ENCODE measurements around the gene APRT. TPM values are rescaled to one million over a fixed set of nuclear protein-coding genes. Genes with fewer than 3 reads are reported as not detected.
A peak's percentile ranks its signal among the peaks of the same experiment; 100 is the strongest.
"Not testable (repeated sequence)": the region's sequence is repeated elsewhere in the genome, so short reads cannot be mapped to it uniquely, and the experiment has no call there.

The APRT gene
- total RNA-seq, 1 donor from 2014 or later, result 34.2 TPM

DNA sequence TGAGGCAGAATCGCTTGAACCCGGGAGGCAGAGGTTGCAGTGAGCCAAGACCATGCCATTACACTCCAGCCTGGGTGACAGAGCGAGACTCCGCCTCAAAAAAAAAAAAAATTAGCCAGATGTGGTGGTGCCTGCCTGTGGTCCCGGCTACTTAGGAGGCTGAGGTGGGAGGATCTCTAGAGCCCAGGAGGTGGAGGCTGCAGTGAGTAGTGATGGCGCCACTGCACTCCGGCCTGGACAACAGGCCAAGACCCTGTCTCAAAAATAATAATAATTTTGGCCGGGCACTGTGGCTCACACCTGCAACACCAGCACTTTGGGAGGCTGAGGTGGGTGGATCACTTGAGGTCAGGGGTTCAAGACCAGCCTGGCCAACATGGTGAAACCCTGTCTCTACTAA is 23.0 kb downstream of the APRT start:
- not testable (repeated sequence) for DNase-seq (ENCODE audit: low spot score)

DNA sequence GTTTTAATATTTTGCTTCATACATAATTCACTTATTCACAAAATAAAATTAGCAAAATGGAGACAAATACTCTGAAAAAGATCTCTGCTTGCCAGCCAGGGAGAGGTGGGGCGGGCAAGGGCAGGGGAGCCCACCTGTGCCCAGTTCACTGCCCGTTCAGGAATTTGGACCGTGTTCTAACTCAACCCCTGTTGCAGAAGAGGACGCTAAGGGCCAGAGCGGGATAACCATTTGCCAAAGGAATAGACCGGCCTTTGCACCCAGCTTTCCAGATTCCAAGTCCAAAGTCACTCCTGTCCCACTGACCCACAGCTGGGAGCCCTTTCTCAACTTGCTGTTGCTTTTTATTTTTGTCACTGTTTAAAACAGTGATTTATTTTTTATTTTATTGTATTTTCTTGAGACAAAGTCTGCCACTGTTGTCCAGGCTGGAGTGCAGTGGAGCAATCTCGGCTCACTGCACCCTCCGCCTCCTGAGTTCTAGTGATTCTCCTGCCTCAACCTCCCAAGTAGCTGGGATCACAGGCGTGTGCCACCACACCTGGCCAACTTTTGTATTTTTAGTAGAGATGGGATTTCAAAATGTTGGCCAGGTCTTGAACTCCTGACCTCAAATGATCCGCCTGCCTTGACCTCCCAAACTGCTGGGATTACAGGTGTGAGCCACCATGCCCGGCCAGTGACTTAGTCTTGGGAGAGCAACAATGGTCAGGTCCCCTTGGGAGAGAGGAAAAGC is 24.0 kb downstream of the APRT start:
- DNase-seq (ENCODE audit: low spot score), result no peak

DNA sequence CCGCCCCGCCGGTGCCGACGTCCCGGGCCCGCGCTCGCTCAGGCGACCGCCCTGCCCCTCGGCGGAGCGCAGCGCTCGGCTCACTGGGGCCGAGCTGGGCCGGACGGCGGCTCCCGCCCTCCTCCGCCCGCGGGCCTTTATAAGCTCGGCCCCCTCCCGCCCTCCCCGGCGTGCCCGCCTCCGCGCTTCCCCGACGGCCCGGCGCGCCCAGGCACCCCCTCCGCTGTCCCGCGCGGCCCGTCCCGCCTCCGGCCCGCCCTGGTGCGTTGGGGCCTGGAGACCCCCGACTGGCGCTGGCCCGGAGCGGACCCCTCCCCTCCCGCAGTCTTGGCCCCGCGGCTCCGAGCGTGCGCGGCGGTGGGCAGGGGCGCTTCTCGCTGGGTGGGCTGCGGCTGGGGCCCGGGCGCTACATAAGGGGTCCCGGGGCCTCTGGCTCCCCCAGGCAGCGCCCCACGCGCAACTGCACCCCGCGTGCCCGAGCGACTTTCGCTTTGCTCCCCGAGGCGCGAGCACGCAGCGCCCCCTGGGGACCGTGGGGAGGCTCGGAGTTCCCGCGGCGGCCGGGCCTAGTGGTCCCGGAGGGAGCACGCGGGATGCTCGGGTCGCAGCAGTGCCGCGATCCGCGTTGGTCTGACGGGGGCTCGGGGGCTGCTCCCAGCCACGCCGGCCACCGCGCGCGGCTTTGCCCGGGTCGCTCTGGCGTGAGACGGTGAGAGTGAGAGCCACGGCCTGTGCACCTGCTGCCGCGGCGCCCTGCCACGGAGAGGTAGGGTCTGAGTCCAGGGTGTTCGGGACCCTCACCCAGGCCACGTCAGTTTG is 26.4 kb downstream of the APRT start, which contains the start of gene PIEZO1:
TSS of gene PIEZO1 (minus strand) at position 115 of the 819 bp plus-strand sequence. CDS start 256 bp downstream, outside the sequence.
- DNase-seq (ENCODE audit: low spot score), result peak; percentile 69

DNA sequence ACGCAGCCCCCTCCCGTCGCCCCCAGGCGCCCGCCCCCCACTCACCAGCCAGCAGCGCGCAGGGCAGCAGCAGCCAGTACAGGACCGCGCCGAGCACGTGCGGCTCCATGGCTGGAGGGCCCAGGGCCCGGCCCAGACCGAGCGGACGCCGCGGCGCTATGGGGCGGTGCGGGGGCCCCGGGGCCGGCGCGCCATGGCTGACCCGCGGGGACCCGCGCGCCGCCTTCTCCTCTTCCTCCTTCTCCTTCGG is 26.9 kb downstream of the APRT start:
- no peak for DNase-seq (ENCODE audit: low spot score)

DNA sequence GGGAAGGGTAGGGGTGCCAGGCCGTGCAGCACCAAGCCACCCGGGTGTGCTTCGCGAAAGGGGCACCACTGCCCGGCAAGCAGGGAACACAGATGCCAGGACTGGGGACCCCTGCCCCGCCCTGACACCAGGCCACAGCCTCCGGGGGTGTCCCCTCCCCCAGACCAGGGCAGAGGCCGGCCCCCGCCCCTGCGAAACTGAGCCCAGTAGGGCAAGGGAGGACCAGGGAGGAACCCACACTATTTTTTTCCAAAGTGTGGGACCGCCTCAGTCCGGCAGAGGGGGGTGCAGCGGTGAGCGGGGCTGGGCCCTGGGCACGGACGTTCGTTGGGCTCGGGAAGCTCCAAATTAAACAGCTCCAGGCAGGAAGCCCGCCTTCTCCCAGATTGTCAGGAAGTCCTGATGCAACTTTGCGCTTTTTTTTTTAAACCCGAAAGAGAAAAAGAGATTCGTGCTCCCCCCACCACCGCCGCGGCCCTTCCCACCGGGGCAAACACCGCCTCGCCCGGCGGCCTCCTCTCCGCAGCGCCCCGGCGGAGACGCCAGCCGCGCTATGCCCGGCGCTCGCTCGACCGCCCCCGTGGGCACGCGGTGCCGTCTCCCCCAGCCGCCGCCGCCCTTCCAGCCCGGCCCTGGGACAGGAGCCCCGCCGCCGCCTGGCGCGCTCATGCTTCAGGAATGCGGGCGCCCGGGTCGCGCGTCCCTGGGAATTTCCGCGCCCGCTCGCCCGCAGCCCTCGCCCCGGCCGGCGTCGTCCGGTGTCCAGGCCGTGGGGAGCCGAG is 27.5 kb downstream of the APRT start:
- DNase-seq (ENCODE audit: low spot score), result peak; percentile 76

DNA sequence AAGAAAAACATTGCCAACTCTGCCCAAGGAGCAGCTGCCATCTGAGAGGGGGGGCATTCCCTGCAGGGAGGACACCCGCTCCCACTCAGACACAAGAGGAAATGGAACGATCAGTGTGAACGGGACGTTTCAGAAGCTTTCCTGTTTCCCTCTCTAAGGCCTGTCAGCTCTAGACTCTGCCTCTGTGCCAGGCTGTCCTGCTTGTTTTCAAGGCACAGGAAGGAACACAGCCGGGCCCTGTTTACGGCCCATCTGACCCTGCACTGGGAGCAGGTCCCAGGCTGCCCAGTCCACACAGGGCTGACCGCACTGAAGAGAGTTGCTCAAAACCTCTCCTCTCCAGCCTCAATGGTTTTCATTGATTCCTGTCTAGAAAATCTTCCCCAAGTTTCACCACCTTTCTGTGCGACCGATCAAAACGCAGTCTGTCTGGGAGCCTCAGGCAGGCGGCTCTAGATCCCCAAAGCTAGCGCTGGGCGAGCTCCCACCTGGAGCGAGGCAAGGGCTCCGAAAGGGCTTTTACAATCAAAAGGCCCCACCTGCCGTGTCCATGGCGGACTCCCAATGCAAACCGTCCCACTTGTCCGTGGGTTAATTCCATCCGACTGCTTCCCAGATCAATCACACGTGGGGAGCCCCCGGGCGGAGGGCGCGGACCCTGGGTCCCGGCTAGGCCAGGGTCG is 28.2 kb downstream of the APRT start:
- DNase-seq (ENCODE audit: low spot score), result peak; percentile 34

DNA sequence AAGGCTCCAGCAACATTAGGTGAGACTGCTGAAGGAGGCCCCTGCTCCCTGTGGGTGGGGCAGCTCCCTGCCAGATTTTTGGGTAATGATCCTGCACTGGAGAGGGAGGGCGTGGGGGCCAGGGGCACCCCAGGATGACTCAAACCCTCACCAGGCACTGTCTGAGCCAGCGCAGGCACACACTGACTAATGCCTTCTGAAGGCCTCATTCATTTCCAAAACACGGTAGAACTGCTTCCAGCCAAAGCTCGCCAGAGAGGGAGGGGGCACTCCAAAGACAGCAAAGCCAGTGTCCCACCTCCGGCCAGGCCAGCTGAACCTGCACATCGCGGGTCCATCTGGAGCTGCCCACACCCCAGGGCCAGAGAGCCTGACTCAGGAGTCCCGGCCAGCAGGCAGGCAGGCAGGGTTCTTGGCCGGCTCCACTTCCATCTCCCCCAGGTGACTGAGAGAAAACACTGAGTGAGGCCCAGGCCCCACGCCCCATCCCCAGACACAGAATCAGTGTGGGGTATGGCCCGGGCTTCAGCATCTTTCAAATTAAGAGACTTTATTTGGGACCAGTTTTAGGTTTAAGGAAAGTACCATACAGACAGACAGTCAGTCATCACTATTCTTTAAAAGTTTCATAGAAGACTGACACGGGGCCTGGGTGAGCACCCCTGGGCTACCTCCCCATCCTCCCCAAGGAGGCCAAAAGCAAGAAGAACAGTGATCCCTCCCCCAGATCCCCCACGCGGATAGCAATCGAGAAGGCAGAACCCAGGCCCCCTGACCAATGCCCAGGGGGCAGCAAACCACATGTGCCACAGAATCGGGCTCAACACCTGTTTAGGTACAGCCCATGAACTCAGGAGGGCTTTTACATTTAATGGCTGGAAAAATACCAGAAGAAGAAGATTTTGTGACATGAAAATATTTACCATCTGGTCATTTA is 29.0 kb downstream of the APRT start:
- DNase-seq (ENCODE audit: low spot score), result peak; percentile 72

DNA sequence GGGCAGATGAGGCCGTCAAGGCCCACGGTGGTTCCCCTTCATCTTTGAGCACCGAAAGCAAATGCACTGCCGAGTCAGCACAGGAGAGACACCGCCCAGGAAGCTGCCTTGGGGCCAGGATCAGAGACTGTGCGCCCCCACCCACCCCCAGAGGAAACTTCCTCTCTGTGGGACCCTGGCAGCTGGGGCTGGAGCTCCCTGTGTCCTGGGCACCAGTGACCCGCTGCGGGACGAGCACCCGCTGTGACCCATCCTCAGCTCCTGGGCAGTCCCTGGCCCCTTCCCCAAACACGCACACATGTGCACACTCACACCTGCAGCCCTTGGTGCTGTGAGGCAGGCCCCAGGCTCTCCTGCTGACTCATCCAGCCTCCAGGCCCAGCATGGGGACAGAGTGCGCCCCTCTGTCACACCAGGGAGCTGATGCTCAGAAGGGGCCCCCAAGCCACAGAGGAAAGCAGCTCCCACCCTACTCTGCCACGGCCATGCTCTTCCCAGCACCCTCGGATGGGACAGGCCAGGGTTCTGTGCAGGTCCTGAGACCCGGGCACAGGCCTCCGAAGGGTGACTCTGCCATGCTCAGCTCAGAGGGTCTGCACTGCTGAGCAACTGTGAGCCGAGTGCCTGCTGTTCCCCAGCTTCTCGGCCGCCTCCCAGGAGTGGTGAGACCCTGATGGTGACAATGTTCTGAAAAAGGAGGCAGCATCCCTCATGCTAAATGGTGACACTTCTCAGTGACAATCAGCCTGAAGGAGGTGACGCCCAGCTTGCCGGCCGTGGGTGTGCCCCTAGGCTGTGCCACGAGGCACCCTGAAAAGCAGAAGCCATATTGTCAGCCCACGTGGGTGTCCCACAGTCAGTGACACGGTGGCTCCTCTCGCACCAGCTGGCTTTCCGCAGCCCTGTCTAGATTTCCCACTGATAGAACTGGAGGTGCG is 30.3 kb downstream of the APRT start:
- no peak for DNase-seq (ENCODE audit: low spot score)

DNA sequence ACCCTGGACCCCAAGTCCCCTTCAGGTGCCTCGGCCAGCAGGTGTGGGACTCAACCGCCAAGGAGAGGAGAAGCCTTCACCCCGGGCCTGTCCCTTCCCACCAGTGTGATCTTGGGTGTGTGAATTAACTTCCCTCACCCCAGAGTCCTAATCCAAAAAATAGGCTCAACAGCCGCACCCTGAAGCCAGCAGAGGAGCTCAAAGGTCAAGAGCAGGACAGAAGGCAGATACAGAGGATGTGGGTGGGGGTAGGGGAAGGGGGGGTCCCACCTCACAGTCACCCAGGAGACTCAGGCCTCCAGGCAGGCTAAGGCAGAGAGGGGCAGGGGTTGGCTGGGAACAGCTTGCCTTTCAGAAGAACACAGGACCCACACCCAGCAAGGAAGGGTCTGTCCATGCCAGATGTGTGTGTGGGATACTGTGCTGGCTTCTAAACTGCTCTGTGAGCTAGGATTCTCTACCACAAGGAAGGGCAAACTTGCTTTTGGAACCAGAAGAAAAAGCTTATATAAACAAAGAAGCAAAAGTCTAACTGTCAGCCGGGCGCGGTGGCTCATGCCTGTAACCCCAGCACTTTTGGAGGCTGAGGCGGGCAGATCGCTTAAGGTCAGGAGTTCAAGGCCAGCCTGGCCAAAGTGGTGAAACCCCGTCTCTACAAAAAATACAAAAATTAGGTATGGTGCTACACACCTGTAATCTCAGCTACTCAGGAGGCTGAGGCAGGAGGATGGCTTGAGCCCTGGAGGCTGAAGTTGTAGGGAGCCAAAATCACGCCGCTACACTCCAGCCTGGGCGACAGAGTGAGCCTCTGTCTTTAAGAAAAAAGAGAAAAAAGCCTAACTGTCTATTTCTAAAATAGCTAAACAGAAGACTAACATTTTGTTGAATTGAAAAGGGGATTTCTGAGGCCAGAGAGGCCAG is 31.3 kb downstream of the APRT start:
- DNase-seq (ENCODE audit: low spot score), result no peak

DNA sequence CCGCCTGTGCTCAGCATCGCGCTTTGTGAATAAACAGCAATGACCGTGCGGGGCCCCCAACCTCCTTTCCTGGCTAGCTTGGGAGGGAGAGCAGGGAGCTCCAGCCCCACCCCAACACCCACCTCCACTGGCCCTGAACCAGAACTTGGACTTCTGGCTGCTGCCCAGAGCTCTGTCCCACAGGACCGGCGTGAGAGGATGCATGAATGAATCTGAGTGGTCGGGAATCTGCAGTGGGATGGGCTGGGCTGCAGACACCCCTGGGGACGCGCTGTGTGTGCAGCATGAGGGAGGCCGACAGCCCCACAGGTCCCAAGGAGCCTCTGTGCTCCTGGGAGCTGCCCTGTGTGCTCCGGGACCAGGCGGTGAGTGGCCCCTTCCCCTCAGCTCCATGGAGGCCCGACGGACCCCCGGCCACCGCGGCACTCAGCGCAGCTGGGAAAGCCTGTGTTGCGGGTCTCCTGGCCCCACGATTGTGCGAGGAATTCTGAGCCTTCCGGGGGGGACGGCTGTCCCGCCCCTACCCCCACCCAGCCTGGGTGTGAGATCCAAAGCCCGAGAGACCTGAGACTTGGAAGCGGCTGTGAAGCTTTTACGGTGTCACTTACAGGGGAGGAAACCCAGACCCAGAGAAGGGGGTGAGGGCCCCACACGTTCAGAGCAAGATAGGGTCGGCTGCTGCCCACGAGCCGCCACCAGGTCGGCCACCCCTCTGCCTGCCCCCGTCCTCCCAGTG is 32.2 kb downstream of the APRT start:
- no peak for DNase-seq (ENCODE audit: low spot score)

DNA sequence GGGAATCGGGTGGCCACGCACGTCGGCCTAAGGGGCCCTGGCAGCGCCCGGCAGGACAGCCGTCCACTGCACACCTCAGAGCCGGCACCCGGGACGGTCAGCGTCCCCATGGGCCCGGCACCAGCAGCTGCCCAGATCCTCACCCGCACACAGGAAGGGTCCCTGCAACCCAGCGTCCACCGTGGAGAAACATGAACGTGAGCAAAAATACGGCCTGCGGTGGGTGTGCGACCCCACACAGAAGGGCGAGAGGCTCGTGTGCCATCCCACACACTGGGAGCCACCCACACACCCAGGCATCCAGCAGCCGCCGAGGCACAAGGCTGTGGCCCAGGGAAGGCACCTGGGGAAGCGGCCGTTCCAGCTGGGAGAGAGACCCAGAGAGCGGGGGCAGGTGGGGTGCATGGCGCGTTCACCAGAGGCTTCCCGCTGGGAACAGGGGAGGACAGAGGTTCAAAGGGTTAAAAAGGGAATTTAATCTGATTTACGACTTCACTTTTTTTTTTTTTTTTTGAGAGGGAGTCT is 33.1 kb downstream of the APRT start:
- DNase-seq (ENCODE audit: low spot score), result no peak

DNA sequence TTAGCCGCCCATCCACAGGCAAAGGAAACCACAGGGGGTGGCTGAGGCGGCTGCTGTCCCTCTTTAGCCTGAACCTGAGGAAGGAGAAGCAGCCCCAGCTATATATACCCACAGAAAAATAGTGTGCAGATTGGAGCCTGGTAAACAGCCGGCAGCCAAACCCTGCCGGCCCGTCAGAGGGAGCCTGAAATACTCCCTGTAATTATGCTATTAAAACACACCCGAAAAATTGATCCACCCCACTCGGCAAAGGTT is 33.5 kb downstream of the APRT start:
- DNase-seq (ENCODE audit: low spot score), result no peak

DNA sequence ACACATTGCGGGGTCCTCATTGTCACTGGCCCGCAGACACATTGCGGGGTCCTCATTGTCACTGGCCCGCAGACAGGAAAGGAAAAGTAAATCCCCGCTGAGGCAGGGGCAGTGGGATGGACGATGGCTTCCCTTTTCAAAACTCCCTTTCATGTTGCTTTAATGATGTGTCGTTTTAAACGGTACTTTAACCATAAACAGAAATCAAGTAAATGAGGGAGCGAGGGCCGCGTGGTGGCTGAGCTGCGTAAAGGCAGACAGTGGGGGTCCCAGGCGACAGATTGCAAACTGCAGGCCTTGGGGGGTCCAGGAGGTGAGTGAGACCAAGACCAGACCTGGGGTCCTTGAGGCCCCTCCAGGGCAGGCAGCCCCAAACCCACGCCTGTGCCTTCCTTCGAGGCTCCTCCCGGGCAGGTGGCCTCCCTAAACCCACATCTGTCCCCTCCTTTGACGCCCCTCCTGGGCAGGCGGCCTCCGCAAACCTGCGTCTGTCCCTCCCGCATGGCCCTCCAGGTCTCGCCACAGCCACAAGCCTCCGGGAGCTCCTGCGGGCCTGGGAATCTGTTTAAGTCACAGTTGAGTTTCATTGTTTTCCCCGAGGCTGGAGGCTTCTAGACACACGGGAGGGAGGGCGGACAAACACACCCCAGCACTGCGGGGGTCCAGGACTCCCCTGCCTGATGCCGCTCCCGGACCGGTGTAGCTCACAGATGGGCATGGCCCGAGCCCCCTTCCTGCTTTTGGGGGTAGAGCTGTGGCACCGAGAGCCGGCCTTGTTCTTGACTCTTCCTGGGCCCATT is 34.1 kb downstream of the APRT start:
- no peak for DNase-seq (ENCODE audit: low spot score)

DNA sequence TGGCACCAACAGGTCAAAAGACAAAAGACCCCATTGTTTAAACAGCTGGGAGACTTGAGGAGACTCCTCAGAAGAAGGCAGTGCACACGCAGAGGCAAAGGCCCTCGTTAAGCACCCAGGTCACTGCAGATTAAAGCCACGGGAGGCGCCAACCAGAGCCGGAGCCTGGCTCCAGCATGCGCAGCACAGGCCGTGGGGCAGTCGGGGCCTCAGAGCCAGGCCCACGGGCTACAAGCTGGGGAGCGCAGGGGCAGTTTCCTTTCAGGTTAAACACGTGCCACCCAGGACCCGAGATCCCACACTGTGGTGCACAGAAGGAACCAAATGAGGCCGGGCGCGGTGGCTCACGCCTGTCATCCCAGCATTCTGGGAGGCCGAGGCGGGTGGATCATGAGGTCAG is 35.9 kb downstream of the APRT start:
- no peak for DNase-seq (ENCODE audit: low spot score)

DNA sequence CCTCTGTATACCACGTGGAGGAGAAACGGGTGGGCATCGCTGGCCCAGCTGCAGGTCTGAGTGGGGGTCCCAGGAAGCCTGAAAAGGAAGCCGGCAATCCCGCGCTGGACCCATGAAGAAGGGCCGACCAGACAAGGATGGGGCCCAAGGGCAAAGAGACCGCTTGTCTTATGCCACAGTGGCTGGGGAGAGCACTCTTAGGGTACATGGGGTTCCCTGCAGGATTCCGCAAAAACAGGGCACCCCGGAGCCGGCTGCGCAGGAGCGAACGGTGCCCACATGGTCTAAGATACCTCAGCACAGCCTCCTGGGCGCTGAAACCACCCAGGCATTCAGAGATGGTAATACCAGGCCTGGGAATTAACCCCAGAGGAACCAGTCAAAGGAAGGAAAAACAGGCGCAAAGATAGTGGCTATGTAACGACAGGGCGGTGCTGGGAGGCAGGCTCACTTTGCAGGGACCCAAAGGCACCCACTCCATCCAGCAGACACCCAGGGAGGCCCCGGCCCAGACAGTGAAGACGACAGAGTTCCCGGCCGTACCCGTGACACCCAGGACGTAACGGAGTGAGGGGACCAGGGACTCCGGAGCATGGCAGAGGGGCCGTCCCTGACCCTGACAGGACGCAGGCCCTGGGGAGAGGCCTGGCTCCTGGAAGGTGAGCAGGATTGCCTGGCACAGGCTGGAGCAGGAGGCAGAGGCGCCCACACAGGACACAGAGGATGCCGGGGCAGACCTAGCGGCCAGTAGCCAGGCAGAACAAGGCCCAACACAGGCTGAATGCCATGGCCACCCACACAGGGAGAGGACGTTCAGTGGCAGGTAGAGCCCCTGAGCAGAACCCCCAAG is 37.0 kb downstream of the APRT start:
- DNase-seq (ENCODE audit: low spot score), result no peak

DNA sequence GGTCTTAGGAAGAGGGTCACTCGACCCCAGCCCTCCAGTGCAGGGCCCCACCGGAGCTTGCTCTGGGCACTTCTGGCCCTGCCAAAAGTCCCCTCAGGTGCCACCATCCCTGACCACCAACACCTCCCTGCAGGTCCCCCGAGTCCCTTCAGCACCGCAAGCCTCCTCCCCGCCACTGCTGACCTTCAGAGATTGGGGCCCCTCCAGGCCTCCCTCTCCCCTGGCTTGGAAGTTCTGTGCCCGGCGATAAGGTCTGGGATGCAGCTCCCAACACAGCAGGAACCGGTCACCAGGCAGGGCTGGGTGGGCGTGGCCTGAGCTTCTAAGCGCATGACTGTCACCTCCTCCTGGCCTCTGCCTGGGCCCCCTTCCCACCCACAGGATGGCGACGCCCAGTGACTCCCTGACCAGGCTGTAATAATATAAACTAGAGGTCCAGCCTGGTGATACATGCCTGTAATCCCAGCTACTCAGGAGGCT is 37.9 kb downstream of the APRT start:
- peak; percentile 83 for DNase-seq (ENCODE audit: low spot score)

Measured in umbilical cord (tissue), 2 donors.